CD4-positive, alpha-beta T cell treated with Interleukin-6 at 100 ng/mL for 8 hours (primary cell): ENCODE results near the gene ULK4.
A peak's percentile ranks its signal among the peaks of the same experiment; 100 is the strongest.
"Not testable (repeated sequence)": the region's sequence is repeated elsewhere in the genome, so short reads cannot be mapped to it uniquely, and the experiment has no call there.

Experiments used
- DNase-seq: peaks from one replicate; pipeline ENCODE4 v3.0.0-alpha.2; 2020; ENCODE audit warnings: mixed read lengths, low spot score

ULK4 gene

GRCh38 chr3:41768363-41768762 lies 193.5 kb downstream of the ULK4 start:
- DNase-seq = no peak

- not testable (repeated sequence) for DNase-seq
These were observed 199.0 kb downstream of the ULK4 start for GRCh38 chr3:41762867-41763266.

- DNase-seq = no peak
These were observed 208.3 kb downstream of the ULK4 start for GRCh38 chr3:41753651-41754050.

- DNase-seq = peak; percentile 1
These were observed 210.3 kb downstream of the ULK4 start for GRCh38 chr3:41751597-41751996.

DNA sequence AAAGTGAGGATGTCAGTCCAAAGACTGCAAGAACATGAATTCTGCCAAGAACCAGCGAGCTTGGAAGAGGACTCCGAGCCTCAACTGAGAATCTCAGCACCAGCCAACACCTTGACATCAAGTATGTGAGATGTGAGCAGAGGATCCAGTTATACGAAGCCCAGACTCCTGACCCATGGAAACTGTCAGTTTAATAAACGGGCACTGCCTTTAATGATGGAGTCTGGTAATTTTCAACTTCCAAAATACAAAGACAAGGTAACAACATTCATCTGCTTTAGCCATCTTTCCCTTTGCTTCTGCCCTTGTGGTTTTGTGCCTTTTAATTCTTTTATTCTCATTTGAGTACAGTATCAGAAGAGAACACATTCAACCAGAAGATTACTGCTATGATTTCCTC lies 211.9 kb downstream of the ULK4 start:
- no peak for DNase-seq

DNA sequence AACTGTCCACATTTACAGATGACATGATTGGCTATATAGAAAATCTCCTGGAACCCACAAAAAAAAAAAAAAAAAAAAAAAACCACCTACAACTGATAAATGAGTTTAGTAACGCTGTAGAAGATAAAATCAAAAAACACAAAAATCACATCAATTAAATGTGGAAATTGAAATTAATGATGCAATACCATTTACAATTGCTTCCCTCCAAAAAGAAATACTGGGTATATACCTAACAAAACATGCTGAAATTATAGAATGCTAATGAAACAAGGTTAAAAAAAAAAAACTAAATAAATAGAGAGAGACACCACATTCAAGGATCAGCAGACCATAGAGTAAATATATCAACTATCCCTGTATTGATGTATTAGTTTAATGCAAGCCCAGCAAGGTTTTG lies 215.7 kb downstream of the ULK4 start:
- DNase-seq = no peak

DNA sequence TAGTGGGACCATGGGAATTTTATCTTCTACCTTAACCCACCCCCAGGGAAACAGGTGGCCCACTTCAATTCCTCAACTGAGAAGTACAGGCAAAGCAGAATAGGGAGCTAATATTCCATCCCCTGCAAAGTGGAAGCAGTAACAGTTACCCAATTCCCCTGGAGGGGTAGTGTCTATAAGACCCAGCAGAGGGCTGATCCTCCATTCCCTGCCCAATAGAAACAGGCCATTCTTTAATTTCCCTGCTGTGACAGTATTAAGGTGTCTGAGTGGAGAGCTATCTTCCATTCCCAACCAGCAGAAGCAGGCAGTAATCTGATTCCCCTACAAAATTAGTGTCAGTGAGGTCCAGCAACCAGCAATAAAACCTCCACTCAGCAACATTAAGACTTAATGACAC lies 219.8 kb downstream of the ULK4 start:
- DNase-seq = no peak

- no peak for DNase-seq
These were observed 221.5 kb downstream of the ULK4 start for GRCh38 chr3:41740374-41740886.

GRCh38 chr3:41726891-41727290 lies 235.0 kb downstream of the ULK4 start:
- DNase-seq = no peak

GRCh38 chr3:41717641-41718040 lies 244.3 kb downstream of the ULK4 start:
- no peak for DNase-seq

DNA sequence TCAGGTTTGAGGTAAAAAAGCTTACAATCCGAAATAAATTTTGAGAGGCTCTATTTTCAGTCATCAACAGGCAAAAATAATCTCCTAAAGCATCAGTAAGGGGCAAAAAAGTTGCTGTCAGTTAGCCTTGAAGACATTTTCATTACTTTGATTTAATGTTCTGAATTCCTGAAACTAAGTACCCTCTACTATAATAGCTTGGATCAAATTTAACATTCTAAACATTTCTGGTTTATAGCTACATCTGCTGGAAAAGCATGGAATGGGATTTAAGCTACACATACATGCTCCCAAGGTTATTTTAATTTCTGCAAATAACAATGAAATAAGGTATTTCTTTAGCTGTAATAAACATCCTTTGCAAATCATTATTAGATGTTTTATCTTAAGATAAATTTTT lies 245.4 kb downstream of the ULK4 start:
- DNase-seq = no peak

GRCh38 chr3:41715376-41715775 lies 246.5 kb downstream of the ULK4 start:
- no peak for DNase-seq

GRCh38 chr3:41711651-41712050 lies 250.3 kb downstream of the ULK4 start:
- DNase-seq = no peak

GRCh38 chr3:41710646-41711388 lies 251.1 kb downstream of the ULK4 start:
- no peak for DNase-seq

- DNase-seq = not testable (repeated sequence)
These were observed 252.7 kb downstream of the ULK4 start for GRCh38 chr3:41709213-41709612.

- no peak for DNase-seq
These were observed 253.7 kb downstream of the ULK4 start for GRCh38 chr3:41708176-41708575.

GRCh38 chr3:41705893-41706292 lies 256.0 kb downstream of the ULK4 start:
- no peak for DNase-seq

GRCh38 chr3:41701191-41701698 lies 260.7 kb downstream of the ULK4 start:
- no peak for DNase-seq

GRCh38 chr3:41700155-41700554 lies 261.7 kb downstream of the ULK4 start:
- DNase-seq = no peak

GRCh38 chr3:41698898-41699297 lies 263.0 kb downstream of the ULK4 start:
- no peak for DNase-seq

DNA sequence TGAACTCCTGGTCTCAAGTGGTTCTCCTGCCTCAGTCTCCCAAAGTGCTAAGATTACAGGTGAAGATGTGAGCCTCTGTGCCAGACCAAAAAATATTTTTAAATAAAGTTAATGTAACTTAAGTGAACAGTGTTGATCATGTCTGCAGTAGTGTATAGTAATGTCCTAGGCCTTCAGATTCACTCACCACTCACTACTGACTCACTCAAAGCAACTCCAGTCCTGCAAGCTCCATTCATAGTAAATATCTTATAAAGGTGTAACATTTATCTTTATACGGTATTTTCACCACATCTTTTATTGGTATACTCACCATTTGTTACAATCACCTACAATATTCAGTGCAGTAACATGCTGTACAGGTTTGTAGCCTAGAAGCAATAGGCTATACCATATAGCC lies 264.2 kb downstream of the ULK4 start:
- no peak for DNase-seq

DNA sequence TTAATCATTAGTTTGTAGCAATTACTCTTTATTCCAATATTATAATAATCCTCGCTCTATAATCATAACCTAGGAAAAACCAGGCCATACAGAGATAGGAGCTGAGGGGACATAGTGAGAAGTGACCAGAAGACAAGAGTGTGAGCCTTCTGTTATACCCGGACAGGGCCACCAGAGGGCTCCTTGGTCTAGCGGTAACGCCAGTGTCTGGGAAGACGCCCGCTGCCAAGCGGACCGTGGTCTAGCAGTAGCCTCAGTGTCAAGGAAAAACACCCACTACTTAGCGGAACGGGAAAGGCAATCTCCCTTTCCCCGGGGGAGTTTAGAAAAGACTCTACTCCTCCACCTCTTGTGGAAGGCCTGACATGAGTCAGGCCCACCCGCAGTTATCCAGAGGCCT lies 266.1 kb downstream of the ULK4 start:
- not testable (repeated sequence) for DNase-seq

GRCh38 chr3:41693799-41694198 lies 268.1 kb downstream of the ULK4 start:
- DNase-seq = no peak
